Stimulated activated CD8-positive, alpha-beta memory T cell treated with anti-CD3 and anti-CD28 coated beads, Interleukin-15, amount 100 ng/mL, for 48 hours (primary cell): ENCODE data around the gene ENGASE.

Source experiments
- DNase-seq, 2 donors: peaks; one replicate each; pipeline ENCODE4 v3.0.0-alpha.2; 2020; ENCODE audit warnings: low read depth in 2 of 2

Gene ENGASE

GRCh38 chr17:79115487-79115886 is 40.9 kb downstream of the ENGASE start:
- DNase-seq: no peak

GRCh38 chr17:79116575-79117368 is 42.1 kb downstream of the ENGASE start:
- no peak for DNase-seq

GRCh38 chr17:79117905-79118487 is 43.4 kb downstream of the ENGASE start:
- DNase-seq: no peak

- no peak for DNase-seq
Observed at GRCh38 chr17:79118924-79119323, 44.3 kb downstream of the ENGASE start.

GRCh38 chr17:79120259-79120658 is 45.6 kb downstream of the ENGASE start:
- no peak for DNase-seq

- DNase-seq: no peak
Observed at GRCh38 chr17:79123988-79124387, 49.4 kb downstream of the ENGASE start.

- DNase-seq: no peak
Observed at GRCh38 chr17:79124513-79125209, 50.0 kb downstream of the ENGASE start.

- no peak for DNase-seq
Observed at GRCh38 chr17:79125503-79125902, 50.9 kb downstream of the ENGASE start.

GRCh38 chr17:79126139-79126538 is 51.5 kb downstream of the ENGASE start:
- DNase-seq: no peak

GRCh38 chr17:79127534-79128135 is 53.0 kb downstream of the ENGASE start:
- no peak for DNase-seq

GRCh38 chr17:79129523-79129922 is 54.9 kb downstream of the ENGASE start:
- DNase-seq: no peak

GRCh38 chr17:79130536-79131273 is 56.1 kb downstream of the ENGASE start:
- no peak for DNase-seq

GRCh38 chr17:79131274-79131635 is 56.6 kb downstream of the ENGASE start:
- DNase-seq: no peak

GRCh38 chr17:79131701-79132100 is 57.1 kb downstream of the ENGASE start:
- DNase-seq: no peak

- no peak for DNase-seq
Observed at GRCh38 chr17:79132271-79133064, 57.8 kb downstream of the ENGASE start.

GRCh38 chr17:79133214-79133613 is 58.6 kb downstream of the ENGASE start:
- DNase-seq: no peak

- no peak for DNase-seq
Observed at GRCh38 chr17:79133985-79134384, 59.4 kb downstream of the ENGASE start.

GRCh38 chr17:79135011-79135410 is 60.4 kb downstream of the ENGASE start:
- no peak for DNase-seq

GRCh38 chr17:79135628-79136405 is 61.2 kb downstream of the ENGASE start:
- no peak for DNase-seq
